GM06990 (cell line): ENCODE data around the gene NOTCH2.

Experiments used
- DNase-seq: peaks from one replicate; pipeline ENCODE4 v3.0.0-alpha.2; 2011; ENCODE audit not compliant: insufficient read length; ENCODE audit errors: extremely low read depth
- H3K27me3 ChIP-seq: replicated peaks from 2 replicates; pipeline ENCODE4 v1.6.0; 2011; ENCODE audit warnings: low read length; ENCODE audit not compliant: control insufficient read depth, insufficient read depth
- H3K36me3 ChIP-seq: 2 replicates; pipeline ENCODE4 v1.5.1; 2011; ENCODE audit warnings: low read length; ENCODE audit not compliant: control insufficient read depth, insufficient read depth
- H3K4me3 ChIP-seq: replicated peaks from 2 replicates; pipeline ENCODE4 v1.5.1; 2011; ENCODE audit warnings: low read depth, mild to moderate bottlenecking, control low read depth, low read length
- TF ChIP-seq, protein P1 (sequence below): IDR thresholded peaks from 2 replicates; pipeline ENCODE4 v1.5.1; 2011; ENCODE audit warnings: low read length, control low read depth, mild to moderate bottlenecking, inconsistent platforms; ENCODE audit not compliant: insufficient read depth, poor library complexity, severe bottlenecking

The NOTCH2 gene

DNA sequence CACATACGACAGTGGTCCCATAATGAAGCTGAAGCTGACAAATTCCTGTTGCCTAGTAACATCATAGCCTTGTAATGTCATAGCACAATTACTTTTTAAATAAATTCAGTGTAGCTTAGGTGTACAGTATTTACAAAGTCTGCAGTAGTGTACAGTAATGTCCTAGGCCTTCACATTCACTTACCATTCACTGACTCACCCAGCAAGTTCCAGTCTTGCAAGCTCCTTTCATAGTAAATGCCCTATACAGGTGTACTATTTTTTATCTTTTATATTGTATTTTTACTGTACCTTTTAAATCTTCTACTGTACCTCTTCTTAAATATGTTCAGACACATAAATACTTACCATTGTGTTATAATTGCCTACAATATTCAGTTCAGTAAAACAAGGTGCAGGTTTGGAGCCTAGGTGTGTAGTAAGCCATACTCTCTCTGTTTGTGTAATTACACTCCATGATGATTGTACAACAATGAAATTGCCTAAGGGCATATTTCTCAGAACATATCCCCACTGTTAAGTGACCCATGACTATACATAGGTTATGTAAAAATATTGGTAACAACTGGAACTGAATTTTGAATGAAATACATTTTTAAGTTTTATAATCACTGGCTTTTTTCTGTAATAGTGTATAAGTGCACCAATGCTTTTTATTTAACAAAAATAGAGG lies 139.7 kb downstream of the NOTCH2 start:
- no peak for DNase-seq
- no peaks in the 10 kb centered on the region for H3K27me3 ChIP-seq
- H3K36me3 ChIP-seq: no peaks in the 10 kb centered on the region; the same call in none of the 2 replicates
- no peak overlapping the region for H3K4me3 ChIP-seq
- TF ChIP-seq, protein P1, sequence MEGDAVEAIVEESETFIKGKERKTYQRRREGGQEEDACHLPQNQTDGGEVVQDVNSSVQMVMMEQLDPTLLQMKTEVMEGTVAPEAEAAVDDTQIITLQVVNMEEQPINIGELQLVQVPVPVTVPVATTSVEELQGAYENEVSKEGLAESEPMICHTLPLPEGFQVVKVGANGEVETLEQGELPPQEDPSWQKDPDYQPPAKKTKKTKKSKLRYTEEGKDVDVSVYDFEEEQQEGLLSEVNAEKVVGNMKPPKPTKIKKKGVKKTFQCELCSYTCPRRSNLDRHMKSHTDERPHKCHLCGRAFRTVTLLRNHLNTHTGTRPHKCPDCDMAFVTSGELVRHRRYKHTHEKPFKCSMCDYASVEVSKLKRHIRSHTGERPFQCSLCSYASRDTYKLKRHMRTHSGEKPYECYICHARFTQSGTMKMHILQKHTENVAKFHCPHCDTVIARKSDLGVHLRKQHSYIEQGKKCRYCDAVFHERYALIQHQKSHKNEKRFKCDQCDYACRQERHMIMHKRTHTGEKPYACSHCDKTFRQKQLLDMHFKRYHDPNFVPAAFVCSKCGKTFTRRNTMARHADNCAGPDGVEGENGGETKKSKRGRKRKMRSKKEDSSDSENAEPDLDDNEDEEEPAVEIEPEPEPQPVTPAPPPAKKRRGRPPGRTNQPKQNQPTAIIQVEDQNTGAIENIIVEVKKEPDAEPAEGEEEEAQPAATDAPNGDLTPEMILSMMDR: no peak

DNA sequence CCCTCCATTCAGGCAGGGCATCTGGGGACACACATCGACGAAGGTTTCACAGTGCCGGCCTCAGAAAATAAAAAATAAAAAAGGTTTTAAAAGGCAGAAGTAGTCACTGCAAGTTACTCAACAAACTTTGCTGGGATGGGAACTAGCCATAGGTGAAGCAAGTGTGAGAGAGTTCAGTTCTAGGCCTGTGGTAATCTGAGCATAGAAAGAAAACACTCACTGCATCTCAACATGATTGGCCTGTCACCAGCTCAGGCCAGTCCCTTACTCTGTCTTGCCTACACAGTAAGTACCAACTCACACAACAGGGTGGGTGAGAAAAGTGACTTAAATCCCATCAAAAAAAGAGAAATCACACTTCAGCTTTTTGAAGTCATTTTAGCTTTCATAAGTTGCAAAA lies 142.9 kb downstream of the NOTCH2 start:
- H3K36me3 ChIP-seq: no peaks in the 10 kb centered on the region; the same call in 1 of the 2 replicates
- no peak for DNase-seq

DNA sequence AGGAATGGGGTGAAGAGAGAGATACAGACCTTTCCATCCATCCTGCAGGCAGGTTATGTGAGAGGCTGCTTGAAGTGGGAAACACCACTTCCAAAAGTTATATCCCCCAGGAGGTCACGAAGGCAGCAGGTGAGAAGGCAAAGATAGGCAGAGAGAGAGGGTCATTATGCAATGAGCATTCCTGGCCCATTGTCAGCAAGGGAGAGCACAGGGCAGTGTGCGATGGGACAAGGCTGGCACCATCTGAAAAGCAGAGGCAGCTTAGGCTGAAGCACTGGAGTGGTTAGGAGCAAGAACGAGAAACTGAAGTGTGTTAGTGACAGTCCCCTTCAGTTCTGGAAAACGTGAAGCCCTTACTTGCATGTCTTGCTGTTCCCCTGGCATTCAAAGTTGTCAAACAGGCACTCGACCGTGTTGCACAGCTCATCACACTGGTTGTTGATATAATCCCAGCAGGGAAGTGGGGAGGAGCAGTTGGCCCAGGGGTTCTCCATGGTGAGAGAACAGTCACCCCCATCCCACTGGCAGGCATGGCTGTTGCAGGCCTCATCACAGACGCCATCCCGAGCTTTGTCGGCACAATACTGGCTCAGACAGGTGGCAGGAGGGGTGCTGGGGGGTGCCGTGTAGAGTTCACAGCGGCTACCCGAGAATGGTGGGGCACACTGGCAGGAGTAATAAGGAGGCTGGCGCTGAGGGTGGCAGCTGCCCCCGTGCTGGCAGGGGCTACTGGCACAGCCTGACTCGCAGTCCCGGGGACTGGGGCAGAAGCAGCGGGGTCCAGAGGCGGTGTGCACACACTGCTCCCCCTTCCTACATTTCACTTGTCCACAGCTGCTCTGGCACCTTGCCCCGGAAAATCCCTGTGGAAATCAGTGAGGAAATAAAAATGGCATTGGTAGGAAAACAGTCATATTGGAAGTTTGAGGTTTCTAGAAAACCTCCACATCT lies 144.2 kb downstream of the NOTCH2 start:
- Histone ChIP-seq H3K36me3 (no peaks in the 10 kb centered on the region; the same call in 1 of the 2 replicates), H3K4me3 (no peak overlapping the region), H3K27me3 (no peaks in the 10 kb centered on the region)
- TF ChIP-seq, protein P1: no peak
- no peak for DNase-seq

More for the DNA sequence above, 142.9 kb downstream of the NOTCH2 start:
- TF ChIP-seq, protein P1: no peak
- no peak overlapping the region for H3K4me3 ChIP-seq
- H3K27me3 ChIP-seq: no peaks in the 10 kb centered on the region

DNA sequence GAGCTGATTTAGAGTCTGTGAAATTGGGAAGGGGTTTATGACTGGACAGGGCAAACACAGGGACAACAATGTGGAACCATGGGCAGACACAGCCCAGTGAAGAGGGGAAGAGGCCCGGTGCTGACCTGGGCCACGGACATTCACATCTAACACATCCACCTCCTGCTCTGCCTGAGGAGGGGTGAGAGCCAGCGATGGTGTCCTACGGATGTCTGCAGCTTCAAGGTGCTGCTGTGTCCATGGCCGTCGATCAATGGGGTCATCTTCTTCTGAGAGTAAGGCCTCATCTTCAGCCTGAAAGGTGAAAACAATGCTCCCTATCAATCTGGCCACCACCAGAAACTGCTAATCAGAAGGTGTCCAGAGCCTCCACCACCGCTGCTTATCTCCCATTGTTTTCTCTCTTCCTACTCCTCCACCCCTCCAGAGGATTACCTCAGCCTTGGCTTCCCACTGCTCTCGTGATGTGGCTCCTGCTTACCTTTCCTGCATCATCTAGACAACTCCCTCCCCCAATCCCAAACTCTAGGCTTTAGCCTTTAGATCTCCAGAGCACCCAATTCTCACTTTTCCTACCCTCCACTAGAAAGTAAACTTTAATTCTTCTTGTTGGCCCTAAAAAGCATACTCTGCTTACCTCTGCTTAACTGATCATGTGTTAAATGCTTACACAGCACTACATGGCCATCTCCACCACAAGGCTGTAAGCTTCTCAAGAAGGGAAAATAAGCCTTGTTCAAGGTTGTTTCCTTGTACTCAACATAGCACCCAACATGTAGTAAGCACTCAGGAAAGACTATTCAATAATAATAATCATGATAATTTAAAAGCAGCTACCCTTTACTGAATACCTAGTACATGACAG lies 149.1 kb downstream of the NOTCH2 start:
- Histone ChIP-seq H3K36me3 (peaks cover 8% of the 10 kb centered on the region), H3K27me3 (no peaks in the 10 kb centered on the region), H3K4me3 (no peak overlapping the region)
- no peak for DNase-seq
- TF ChIP-seq, protein P1: no peak

DNA sequence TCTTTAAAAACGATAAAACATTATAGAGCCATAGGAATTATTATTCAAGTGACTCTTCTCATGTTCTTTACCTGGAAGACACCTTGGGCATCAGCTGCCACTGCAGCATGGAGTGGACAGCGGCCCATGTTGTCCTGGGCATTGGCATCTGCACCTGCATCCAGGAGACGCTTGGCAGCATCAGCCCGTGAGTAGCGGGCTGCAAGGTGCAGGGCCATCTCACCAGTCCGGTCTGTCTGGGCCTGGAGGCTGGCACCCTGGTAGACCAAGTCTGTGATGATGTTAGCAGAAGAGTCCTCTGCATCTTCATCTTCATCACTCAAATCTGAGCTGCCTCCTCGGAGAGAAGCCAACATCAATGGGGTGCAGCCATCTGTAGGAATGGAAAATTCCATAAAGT lies 150.2 kb downstream of the NOTCH2 start:
- Histone ChIP-seq H3K36me3 (peaks cover 8% of the 10 kb centered on the region), H3K4me3 (no peak overlapping the region), H3K27me3 (no peaks in the 10 kb centered on the region)
- no peak for DNase-seq
- TF ChIP-seq, protein P1: no peak
